HG03064 (cell line): Measurements from ENCODE around the gene GIT1.

ENCODE experiments used
- ATAC-seq: cut with Tn5 transposase; IDR thresholded peaks from one replicate; pipeline ENCODE4 v1.9.1; 2021; ENCODE audit warnings: low read depth; ENCODE audit not compliant: unreplicated experiment

The GIT1 gene

GRCh38 chr17:29595107-29595942 lies 5.9 kb upstream of the GIT1 start:
- ATAC-seq = no peak

- no peak for ATAC-seq
These were observed 5.2 kb upstream of the GIT1 start for GRCh38 chr17:29594519-29595090.

GRCh38 chr17:29593591-29594518 lies 4.4 kb upstream of the GIT1 start:
- ATAC-seq = no peak

- ATAC-seq = no peak
These were observed 3.6 kb upstream of the GIT1 start, which contains the start of gene ANKRD13B for GRCh38 chr17:29592850-29593551. Gene ANKRD13B, plus strand, starts transcription at chr17:29593132. Its CDS starts 490 bp downstream, at chr17:29593622.

GRCh38 chr17:29591737-29592608 lies 2.5 kb upstream of the GIT1 start:
- ATAC-seq = no peak

- no peak for ATAC-seq
These were observed 1.8 kb upstream of the GIT1 start for GRCh38 chr17:29591146-29591736.

- ATAC-seq = no peak
These were observed 1.1 kb upstream of the GIT1 start for GRCh38 chr17:29590411-29591145.

- ATAC-seq = peak; percentile 21
These were observed 661 bp downstream of the GIT1 start for GRCh38 chr17:29588562-29589411.

- no peak for ATAC-seq
These were observed 1.4 kb downstream of the GIT1 start for GRCh38 chr17:29588017-29588561.

- no peak for ATAC-seq
These were observed 1.9 kb downstream of the GIT1 start for GRCh38 chr17:29587591-29587990.

GRCh38 chr17:29586676-29587469 lies 2.6 kb downstream of the GIT1 start:
- no peak for ATAC-seq

GRCh38 chr17:29585080-29585751 lies 4.2 kb downstream of the GIT1 start:
- ATAC-seq = no peak

- no peak for ATAC-seq
These were observed 4.9 kb downstream of the GIT1 start for GRCh38 chr17:29584452-29585079.

- ATAC-seq = no peak
These were observed 5.9 kb downstream of the GIT1 start for GRCh38 chr17:29583324-29584248.
